HepG2 (cell line): Measurements from ENCODE around the gene FSHR. TPM values are rescaled to one million over a fixed set of nuclear protein-coding genes. Genes with fewer than 3 reads are reported as not detected.
A peak's percentile ranks its signal among the peaks of the same experiment; 100 is the strongest.

Experiments
- ATAC-seq: fragments of 200-7000 bp; cut with Tn5 transposase; 3 replicates; pipeline ENCODE4 v1.9.1; 2020; ENCODE audit warnings: mild to moderate bottlenecking, moderate library complexity
- BruUV-seq: library from RNA; stranded (reverse); fragments of 400-500 nt; replicated peaks from 2 replicates; lab custom pipeline; 2021; lab: Mats Ljungman, UMichigan
- CTCF ChIA-PET: fragments of 300-600 bp; formaldehyde crosslinking; extraction: SDS; loops from one replicate; lab custom pipeline; 2021; ENCODE audit warnings: low total read pairs, inconsistent platforms, low intra/inter-chr PET ratio; lab: Yijun Ruan, JAX
- POLR2A ChIA-PET: fragments of 350-600 bp; sonication (Branson Sonifier 250); formaldehyde crosslinking; loops from one replicate; lab custom pipeline; 2020; ENCODE audit warnings: antibody characterized with exemption, inconsistent platforms; lab: Yijun Ruan, JAX
- DNase-seq: peaks from one replicate; pipeline ENCODE4 v3.0.0-alpha.2; 2015; ENCODE audit warnings: low spot score
- FAIRE-seq: peaks from 3 replicates; lab custom pipeline; 2011; peaks lifted over from hg19 to GRCh38; lab: Jason Lieb, UNC
- H2AFZ ChIP-seq: one replicate; pipeline ENCODE4 v1.6.1; 2011; ENCODE audit warnings: low read length, inconsistent platforms
- H3K27ac ChIP-seq: fragments of 300-600 bp; 3 replicates; pipeline ENCODE4 v1.8.0; 2011; ENCODE audit warnings: mixed run types, mild to moderate bottlenecking, mixed read lengths, low read length, inconsistent platforms; ENCODE audit not compliant: insufficient read depth; ENCODE audit errors: extremely low read length
- H3K27me3 ChIP-seq, 2 experiments: fragments of 200-600 bp in 1 of 2; 2 replicates in 1 of 2; 3 replicates in 1 of 2; pipeline versions ENCODE4 v1.6.0 to v1.8.0; 2011; ENCODE audit warnings: low read length in 2 of 2, mild to moderate bottlenecking in 2 of 2, moderate library complexity in 2 of 2, inconsistent platforms in 1 of 2; ENCODE audit not compliant: insufficient read depth in 2 of 2, control insufficient read depth in 1 of 2
- H3K36me3 ChIP-seq, 2 experiments: fragments of 200-600 bp in 1 of 2; replicated peaks in 1 of 2; 2 replicates in 1 of 2; 3 replicates in 1 of 2; pipeline versions ENCODE4 v1.5.1 to v1.8.0; 2011; ENCODE audit warnings: low read length in 2 of 2, inconsistent platforms in 1 of 2; ENCODE audit not compliant: insufficient read depth in 2 of 2, control insufficient read depth in 1 of 2
- H3K4me1 ChIP-seq: 2 replicates; pipeline ENCODE4 v1.5.1; 2012; ENCODE audit warnings: low read length, inconsistent platforms; ENCODE audit not compliant: insufficient read depth
- H3K4me2 ChIP-seq: 2 replicates; pipeline ENCODE4 v1.6.0; 2011; ENCODE audit warnings: low read depth, low read length, inconsistent platforms
- H3K4me3 ChIP-seq, 3 experiments: fragments of 200-600 bp in 1 of 3; sonication (generic), shearing (Covaris generic) in 1 of 3; replicated peaks in 1 of 3; 2 replicates each; pipeline ENCODE4 v1.5.1; 2011 to 2016; ENCODE audit warnings: low read length in 3 of 3, inconsistent platforms in 2 of 3, low read depth in 2 of 3, mild to moderate bottlenecking in 2 of 3, control low read depth in 1 of 3, mixed read lengths in 1 of 3; ENCODE audit not compliant: insufficient read depth in 1 of 3
- H3K79me2 ChIP-seq: one replicate; pipeline ENCODE4 v1.6.1; 2011; ENCODE audit warnings: low read length, inconsistent platforms; ENCODE audit not compliant: insufficient read depth
- H3K9ac ChIP-seq: 2 replicates; pipeline ENCODE4 v1.6.0; 2011; ENCODE audit warnings: mild to moderate bottlenecking, low read depth, low read length, inconsistent platforms; ENCODE audit not compliant: insufficient read depth
- H3K9me3 ChIP-seq: 2 replicates; pipeline ENCODE4 v1.5.1; 2012; ENCODE audit warnings: mild to moderate bottlenecking, low read length
- H4K20me1 ChIP-seq: 2 replicates; pipeline ENCODE4 v1.6.0; 2011; ENCODE audit warnings: inconsistent platforms, mild to moderate bottlenecking, low read length, moderate library complexity; ENCODE audit not compliant: insufficient read depth
- AGO2 ChIP-seq: fragments of 200-400 bp; formaldehyde crosslinking; optimal IDR thresholded peaks from 2 replicates; pipeline ENCODE3; 2017; ENCODE audit warnings: mild to moderate bottlenecking, low read depth, low read length, moderate library complexity
- CREB1 ChIP-seq, 2 experiments: fragments of 450-650 bp in 1 of 2; IDR thresholded peaks; 2 replicates each; pipeline ENCODE4 v1.6.1; 2016 to 2017; ENCODE audit warnings: control low read depth in 1 of 2, mild to moderate bottlenecking in 1 of 2, missing compliant biosample characterization in 1 of 2, missing genetic modification characterization in 1 of 2
- HNF4A ChIP-seq: sonication (generic); formaldehyde crosslinking; IDR thresholded peaks from 2 replicates; pipeline ENCODE4 v1.4.0; 2020; ENCODE audit warnings: missing genetic modification reagents
- ZNF543 ChIP-seq: sonication (generic); formaldehyde crosslinking; IDR thresholded peaks from 2 replicates; pipeline ENCODE4 v1.4.0; 2020; ENCODE audit warnings: mild to moderate bottlenecking, missing genetic modification reagents
- WGBS: methylation state at CpG from one replicate; pipeline ENCODE4 v1.1.6; 2017; ENCODE audit warnings: low lambda C conversion rate; 5-methylcytosine and 5-hydroxymethylcytosine counted together
- in situ Hi-C: cut with HindIII; loops from 2 replicates; pipeline ENCODE4 v1.10.0; 2017; ENCODE audit warnings: low pct_unique_long_range_greater_than_20kb; ENCODE audit not compliant: extremely low pct_ligation_motif_present
- intact Hi-C: fragments of 100-400 bp; cut with micrococcal nuclease; formaldehyde crosslinking; loops from one replicate; pipeline ENCODE4 v1.10.0; 2022; ENCODE audit not compliant: unreplicated experiment
- polyA plus RNA-seq, 8 experiments: library from polyadenylated mRNA; depleted of rRNA in 3 of 8; stranded (reverse) in 7 of 8; unstranded in 1 of 8; fragments of >200 nt; fragmentation: Illumina TruSeq in 4 of 8; extraction: Trizol in 4 of 8; gene quantifications; 2 replicates each; pipeline versions ENCODE4 v1.2.1 to v1.2.3, GENCODE V29; 2011 to 2016; ENCODE audit warnings: low read depth in 4 of 8, missing spikeins in 1 of 8, mixed read lengths in 1 of 8; ENCODE audit not compliant: insufficient read depth in 1 of 8
- total RNA-seq, 5 experiments: library from RNA; depleted of rRNA; stranded (reverse); fragments of >200 nt; fragmentation: Illumina TruSeq; extraction: Trizol; gene quantifications; 2 replicates each; pipeline ENCODE4 v1.2.3, GENCODE V29; 2016; ENCODE audit warnings: low read depth in 1 of 5
- TF ChIP-seq, protein P1 (sequence below): IDR thresholded peaks from 2 replicates; pipeline ENCODE4 v1.6.1; 2016; ENCODE audit warnings: low read depth

The FSHR gene
- total and polyA plus RNA-seq, 2 of the 13 experiments (the other 11 are each of a cell fraction or from before 2014, with no cell fraction given): not detected

GRCh38 chr2:48954311-48954710 is 200.0 kb downstream of the FSHR start:
- intact Hi-C loops (no loop called here), in situ Hi-C loops (loop anchor here (5.0 to 25.0 kb wide), 2 partner anchors 1183 to 1448 kb away; no protein-coding TSS in a partner anchor)
- POLR2A ChIA-PET: no interaction called here
- Histone ChIP-seq H3K4me2 (no peak overlapping the region), H3K4me1 (0 out of 2 replicates have a peak, but pooled peaks cover 6% of the 10 kb centered on the region), H2AFZ (no peak overlapping the region), H3K27me3 (no peaks in the 10 kb centered on the region), H3K9me3 (no peaks in the 10 kb centered on the region), H3K9ac (no peak overlapping the region), H3K27ac (no peak overlapping the region), H4K20me1 (no peaks in the 10 kb centered on the region), H3K36me3 (no peaks in the 10 kb centered on the region), H3K79me2 (no peaks in the 10 kb centered on the region), H3K4me3 (no peak overlapping the region)
- peak; percentile 72 for TF ChIP-seq CREB1 (IDR thresholded peaks at IDR 0.05)
- no peak for TF ChIP-seq CREB1 (CRISPR knock-in tag; IDR thresholded peaks at IDR 0.05)
- TF ChIP-seq ZNF543 (CRISPR knock-in tag): no peak
- TF ChIP-seq, protein P1, sequence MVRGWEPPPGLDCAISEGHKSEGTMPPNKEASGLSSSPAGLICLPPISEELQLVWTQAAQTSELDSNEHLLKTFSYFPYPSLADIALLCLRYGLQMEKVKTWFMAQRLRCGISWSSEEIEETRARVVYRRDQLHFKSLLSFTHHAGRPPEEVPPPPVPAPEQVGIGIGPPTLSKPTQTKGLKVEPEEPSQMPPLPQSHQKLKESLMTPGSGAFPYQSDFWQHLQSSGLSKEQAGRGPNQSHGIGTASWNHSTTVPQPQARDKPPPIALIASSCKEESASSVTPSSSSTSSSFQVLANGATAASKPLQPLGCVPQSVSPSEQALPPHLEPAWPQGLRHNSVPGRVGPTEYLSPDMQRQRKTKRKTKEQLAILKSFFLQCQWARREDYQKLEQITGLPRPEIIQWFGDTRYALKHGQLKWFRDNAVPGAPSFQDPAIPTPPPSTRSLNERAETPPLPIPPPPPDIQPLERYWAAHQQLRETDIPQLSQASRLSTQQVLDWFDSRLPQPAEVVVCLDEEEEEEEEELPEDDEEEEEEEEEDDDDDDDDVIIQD: no peak
- DNase-seq: no peak
- CTCF ChIA-PET: no interaction called here
- no peak for ATAC-seq
- FAIRE-seq: no peak
- no TSS peak for BruUV-seq
- 6% methylated on average over 3 of the region's 3 CpGs for WGBS

- Histone ChIP-seq H3K36me3 (no peaks in the 10 kb centered on the region), H4K20me1 (no peaks in the 10 kb centered on the region), H3K79me2 (no peaks in the 10 kb centered on the region), H3K27ac (no peak overlapping the region), H3K27me3 (no peaks in the 10 kb centered on the region; a peak in 1 of 5 replicates), H2AFZ (no peak overlapping the region), H3K9me3 (no peaks in the 10 kb centered on the region)
- ATAC-seq (no peak), FAIRE-seq (no peak), DNase-seq (no peak)
- CTCF ChIA-PET: no interaction called here
- TF ChIP-seq HNF4A (CRISPR knock-in tag) (peak; percentile 31; the same call in 1 of the 2 replicates), AGO2 (no peak)
- TF ChIP-seq, all 625 proteins: peak for 1
- intact Hi-C loops: no loop called here
- Histone ChIP-seq H3K4me1 (0 out of 2 replicates have a peak, but pooled peaks cover 6% of the 10 kb centered on the region), H3K4me3 (no peak overlapping the region), H3K4me2 (no peak overlapping the region), H3K9ac (no peak overlapping the region)
- 1% methylated on average over 3 of the region's 3 CpGs for WGBS
- no TSS peak for BruUV-seq
- in situ Hi-C loops: loop anchor here (5.0 to 25.0 kb wide), 2 partner anchors 1185 to 1450 kb away; no protein-coding TSS in a partner anchor
- POLR2A ChIA-PET: no interaction called here
Measured at GRCh38 chr2:48952614-48953013, 201.7 kb downstream of the FSHR start.
